OCI-LY3 (cell line): ENCODE measurements around the gene NIT2.

Experiments used
- CTCF ChIP-seq: fragments of 200-600, 300-600 bp; sonication (generic); IDR thresholded peaks from 2 replicates; pipeline ENCODE4 v1.5.1; 2014; ENCODE audit warnings: antibody characterized with exemption, low read length, low read depth
- EZH2phosphoT487 ChIP-seq: fragments of 200-600 bp; shearing (Covaris generic); IDR thresholded peaks from 2 replicates; pipeline ENCODE4 v1.6.1; 2018; ENCODE audit warnings: antibody characterized with exemption, mixed run types, low read depth

DNA sequence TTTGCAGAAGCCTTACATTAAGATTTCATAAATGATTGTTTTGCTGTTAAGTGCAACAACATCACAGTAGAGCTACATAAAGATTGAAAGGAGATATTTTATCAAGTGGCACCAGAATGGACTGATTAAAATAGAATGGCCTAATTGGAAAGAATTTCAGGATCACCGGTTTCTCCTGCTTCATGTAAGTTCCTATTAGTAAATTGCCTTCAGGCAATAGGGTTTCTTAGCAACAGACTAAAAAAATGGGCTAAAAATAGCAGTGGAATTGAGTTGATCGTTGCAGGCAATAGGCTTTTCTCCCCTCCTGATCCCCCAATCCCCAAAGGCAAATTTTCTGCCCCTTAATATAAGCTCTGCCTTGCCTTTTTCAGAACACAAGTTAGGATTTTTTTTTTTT, 67.7 kb downstream of the NIT2 start:
- TF ChIP-seq CTCF = no peak
- TF ChIP-seq EZH2phosphoT487 = no peak
